ENCODE data around the gene CSNK1D. TPM values are rescaled to one million over a fixed set of nuclear protein-coding genes. Genes with fewer than 3 reads are reported as not detected.

Gene CSNK1D
- total RNA-seq, 2 donors from 2014 or later, result 37.6 to 116 TPM

GRCh38 chr17:82314012-82314726 is 40.7 kb upstream of the CSNK1D start:
- DNase-seq, result no peak
- 62 to 83% methylated on average over 13 to 26 of the region's 27 CpGs for WGBS, 2 donors
- no peak for ATAC-seq
- intact Hi-C loops (cut with DNase I), result no loop called here
- TF ChIP-seq, protein P1, sequence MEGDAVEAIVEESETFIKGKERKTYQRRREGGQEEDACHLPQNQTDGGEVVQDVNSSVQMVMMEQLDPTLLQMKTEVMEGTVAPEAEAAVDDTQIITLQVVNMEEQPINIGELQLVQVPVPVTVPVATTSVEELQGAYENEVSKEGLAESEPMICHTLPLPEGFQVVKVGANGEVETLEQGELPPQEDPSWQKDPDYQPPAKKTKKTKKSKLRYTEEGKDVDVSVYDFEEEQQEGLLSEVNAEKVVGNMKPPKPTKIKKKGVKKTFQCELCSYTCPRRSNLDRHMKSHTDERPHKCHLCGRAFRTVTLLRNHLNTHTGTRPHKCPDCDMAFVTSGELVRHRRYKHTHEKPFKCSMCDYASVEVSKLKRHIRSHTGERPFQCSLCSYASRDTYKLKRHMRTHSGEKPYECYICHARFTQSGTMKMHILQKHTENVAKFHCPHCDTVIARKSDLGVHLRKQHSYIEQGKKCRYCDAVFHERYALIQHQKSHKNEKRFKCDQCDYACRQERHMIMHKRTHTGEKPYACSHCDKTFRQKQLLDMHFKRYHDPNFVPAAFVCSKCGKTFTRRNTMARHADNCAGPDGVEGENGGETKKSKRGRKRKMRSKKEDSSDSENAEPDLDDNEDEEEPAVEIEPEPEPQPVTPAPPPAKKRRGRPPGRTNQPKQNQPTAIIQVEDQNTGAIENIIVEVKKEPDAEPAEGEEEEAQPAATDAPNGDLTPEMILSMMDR (IDR thresholded peaks at IDR 0.05), result no peak
- no peak for TF ChIP-seq POLR2A (IDR thresholded peaks at IDR 0.05)
- no peaks in the 10 kb centered on the region for H3K27me3 ChIP-seq
- H3K4me3 ChIP-seq, result no peak overlapping the region
- H3K9me3 ChIP-seq, result no peaks in the 10 kb centered on the region
- H3K27ac ChIP-seq, result no peak overlapping the region
- no peaks in the 10 kb centered on the region for H3K4me1 ChIP-seq
- H3K36me3 ChIP-seq (replicated peaks in 1 of 2; ENCODE audit: insufficient read depth in 1 of 2, low read depth in 2 of 2), result no peaks in the 10 kb centered on the region

- no peak for ATAC-seq
- Histone ChIP-seq H3K9me3 (no peaks in the 10 kb centered on the region), H3K4me1 (no peaks in the 10 kb centered on the region), H3K27ac (no peak overlapping the region), H3K36me3 (replicated peaks in 1 of 2; ENCODE audit: insufficient read depth in 1 of 2, low read depth in 2 of 2) (no peaks in the 10 kb centered on the region), H3K27me3 (no peaks in the 10 kb centered on the region), H3K4me3 (no peak overlapping the region)
- 83 to 84% methylated on average over 28 of the region's 28 CpGs for WGBS, 2 donors
- intact Hi-C loops (cut with DNase I), result no loop called here
- no peak for TF ChIP-seq POLR2A (IDR thresholded peaks at IDR 0.05)
- no peak for DNase-seq
Observed at GRCh38 chr17:82313195-82314011, 39.9 kb upstream of the CSNK1D start.

DNA sequence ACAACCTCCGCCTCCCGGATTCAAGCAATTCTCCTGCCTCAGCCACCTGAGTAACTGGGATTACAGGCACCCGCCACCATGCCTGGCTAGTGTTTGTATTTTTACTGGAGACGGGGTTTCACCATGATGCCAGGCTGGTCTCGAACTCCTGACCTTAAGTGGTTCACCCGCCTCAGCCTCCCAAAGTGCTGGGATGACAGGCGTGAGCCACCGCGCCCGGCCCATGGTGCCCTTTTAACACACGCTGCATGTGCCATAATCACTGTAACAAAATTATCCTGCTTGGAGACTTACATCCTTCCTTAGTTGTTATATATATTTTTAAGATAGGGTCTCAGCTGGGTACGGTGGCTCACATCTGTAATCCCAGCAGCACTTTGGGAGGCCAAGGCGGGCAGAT is 38.5 kb upstream of the CSNK1D start:
- H3K4me3 ChIP-seq, result no peak overlapping the region
- no peaks in the 10 kb centered on the region for H3K27me3 ChIP-seq
- H3K36me3 ChIP-seq (replicated peaks in 1 of 2; ENCODE audit: insufficient read depth in 1 of 2, low read depth in 2 of 2), result no peaks in the 10 kb centered on the region
- TF ChIP-seq, protein P1 (IDR thresholded peaks at IDR 0.05), result no peak
- no peak for TF ChIP-seq POLR2A (IDR thresholded peaks at IDR 0.05)
- H3K9me3 ChIP-seq, result no peaks in the 10 kb centered on the region
- intact Hi-C loops (cut with DNase I), result no loop called here
- DNase-seq, result no peak
- H3K27ac ChIP-seq, result no peak overlapping the region
- no peaks in the 10 kb centered on the region for H3K4me1 ChIP-seq
- no peak for ATAC-seq
- WGBS, 2 donors, result 83 to 91% methylated on average over 13 of the region's 13 CpGs

GRCh38 chr17:82310877-82311276 is 37.4 kb upstream of the CSNK1D start:
- 68% methylated on average over 13 to 21 of the region's 21 CpGs for WGBS, 2 donors
- TF ChIP-seq, protein P1 (IDR thresholded peaks at IDR 0.05), result no peak
- TF ChIP-seq POLR2A (IDR thresholded peaks at IDR 0.05), result no peak
- H3K9me3 ChIP-seq, result no peaks in the 10 kb centered on the region
- ATAC-seq (no peak), DNase-seq (no peak)
- no peaks in the 10 kb centered on the region for H3K36me3 ChIP-seq (replicated peaks in 1 of 2; ENCODE audit: insufficient read depth in 1 of 2, low read depth in 2 of 2)
- H3K27me3 ChIP-seq, result no peaks in the 10 kb centered on the region
- no peak overlapping the region for H3K4me3 ChIP-seq
- H3K4me1 ChIP-seq, result no peaks in the 10 kb centered on the region
- intact Hi-C loops (cut with DNase I), result no loop called here
- no peak overlapping the region for H3K27ac ChIP-seq

GRCh38 chr17:82309656-82310570 is 36.4 kb upstream of the CSNK1D start:
- no peaks in the 10 kb centered on the region for H3K36me3 ChIP-seq (replicated peaks in 1 of 2; ENCODE audit: insufficient read depth in 1 of 2, low read depth in 2 of 2)
- no peaks in the 10 kb centered on the region for H3K4me1 ChIP-seq
- H3K27ac ChIP-seq, result no peak overlapping the region
- no peak overlapping the region for H3K4me3 ChIP-seq
- DNase-seq (no peak), ATAC-seq (no peak)
- no peaks in the 10 kb centered on the region for H3K27me3 ChIP-seq
- no peaks in the 10 kb centered on the region for H3K9me3 ChIP-seq
- WGBS, 2 donors, result 60 to 62% methylated on average over 23 to 27 of the region's 27 CpGs
- intact Hi-C loops (cut with DNase I), result no loop called here
- no peak for TF ChIP-seq POLR2A (IDR thresholded peaks at IDR 0.05)
- TF ChIP-seq, protein P1 (IDR thresholded peaks at IDR 0.05), result no peak

Data from body of pancreas (tissue), 4 donors.